Measurements from ENCODE around the gene DEGS1.

DNA sequence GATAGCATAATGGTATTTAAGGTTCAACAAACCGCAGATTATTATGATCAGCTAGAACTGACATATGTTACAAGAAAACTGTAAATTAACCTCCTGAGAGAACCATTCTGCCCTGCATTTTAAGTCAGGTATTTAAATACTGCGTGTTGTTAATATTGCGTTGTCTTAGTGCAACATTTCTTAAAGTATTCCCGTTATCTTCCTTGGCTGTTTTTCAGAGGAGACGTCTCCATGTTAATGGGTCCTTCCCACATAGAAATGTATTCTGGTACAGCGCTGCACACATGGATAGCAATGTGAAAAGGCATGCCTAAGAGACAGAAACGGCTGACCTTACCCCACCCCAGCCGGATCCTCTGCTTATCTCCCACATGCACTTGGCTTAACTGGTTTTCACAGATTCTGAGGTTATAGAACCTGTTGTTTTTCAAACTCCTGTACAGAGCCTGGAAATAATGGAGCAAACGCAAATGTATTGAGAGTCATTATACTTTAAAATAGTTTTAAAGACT, 22.8 kb upstream of the DEGS1 start:
- TF ChIP-seq, protein P1, sequence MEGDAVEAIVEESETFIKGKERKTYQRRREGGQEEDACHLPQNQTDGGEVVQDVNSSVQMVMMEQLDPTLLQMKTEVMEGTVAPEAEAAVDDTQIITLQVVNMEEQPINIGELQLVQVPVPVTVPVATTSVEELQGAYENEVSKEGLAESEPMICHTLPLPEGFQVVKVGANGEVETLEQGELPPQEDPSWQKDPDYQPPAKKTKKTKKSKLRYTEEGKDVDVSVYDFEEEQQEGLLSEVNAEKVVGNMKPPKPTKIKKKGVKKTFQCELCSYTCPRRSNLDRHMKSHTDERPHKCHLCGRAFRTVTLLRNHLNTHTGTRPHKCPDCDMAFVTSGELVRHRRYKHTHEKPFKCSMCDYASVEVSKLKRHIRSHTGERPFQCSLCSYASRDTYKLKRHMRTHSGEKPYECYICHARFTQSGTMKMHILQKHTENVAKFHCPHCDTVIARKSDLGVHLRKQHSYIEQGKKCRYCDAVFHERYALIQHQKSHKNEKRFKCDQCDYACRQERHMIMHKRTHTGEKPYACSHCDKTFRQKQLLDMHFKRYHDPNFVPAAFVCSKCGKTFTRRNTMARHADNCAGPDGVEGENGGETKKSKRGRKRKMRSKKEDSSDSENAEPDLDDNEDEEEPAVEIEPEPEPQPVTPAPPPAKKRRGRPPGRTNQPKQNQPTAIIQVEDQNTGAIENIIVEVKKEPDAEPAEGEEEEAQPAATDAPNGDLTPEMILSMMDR (conservative IDR thresholded peaks at IDR 0.05; ENCODE audit: low read depth, low read length): no peak
- TF ChIP-seq EZH2 (IDR thresholded peaks at IDR 0.05; ENCODE audit: low read length, unreplicated experiment): no peak
- no peak for TF ChIP-seq EZH2phosphoT487 (IDR thresholded peaks at IDR 0.05; ENCODE audit: borderline replicate concordance, low read length)

All from PC-3 (cell line).